HG03565 (cell line): Measurements from ENCODE around the gene PGP.
A peak's percentile ranks its signal among the peaks of the same experiment; 100 is the strongest.
"Not testable (repeated sequence)": the region's sequence is repeated elsewhere in the genome, so short reads cannot be mapped to it uniquely, and the experiment has no call there.

Experiments used
- ATAC-seq: cut with Tn5 transposase; IDR thresholded peaks from one replicate; pipeline ENCODE4 v1.9.1; 2021; ENCODE audit warnings: mild to moderate bottlenecking, moderate library complexity; ENCODE audit not compliant: unreplicated experiment

The PGP gene, protein sequence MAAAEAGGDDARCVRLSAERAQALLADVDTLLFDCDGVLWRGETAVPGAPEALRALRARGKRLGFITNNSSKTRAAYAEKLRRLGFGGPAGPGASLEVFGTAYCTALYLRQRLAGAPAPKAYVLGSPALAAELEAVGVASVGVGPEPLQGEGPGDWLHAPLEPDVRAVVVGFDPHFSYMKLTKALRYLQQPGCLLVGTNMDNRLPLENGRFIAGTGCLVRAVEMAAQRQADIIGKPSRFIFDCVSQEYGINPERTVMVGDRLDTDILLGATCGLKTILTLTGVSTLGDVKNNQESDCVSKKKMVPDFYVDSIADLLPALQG

DNA sequence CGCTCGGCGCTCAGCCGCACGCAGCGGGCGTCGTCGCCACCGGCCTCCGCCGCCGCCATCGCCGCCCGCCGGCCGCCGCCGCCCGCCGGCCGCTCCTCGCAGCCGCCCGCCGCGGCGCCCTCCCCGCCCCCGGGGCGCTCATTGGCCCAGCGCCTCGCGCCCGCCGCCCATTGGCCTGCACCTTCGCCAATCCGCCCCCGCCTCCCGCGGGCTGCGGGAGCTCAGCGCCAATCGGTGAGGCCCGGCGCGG lies at the start of gene PGP:
Gene PGP, minus strand, starts transcription at position 122 of the 250 bp plus-strand sequence. Its CDS starts 63 bp downstream, at position 59.
- ATAC-seq: peak; percentile 78

DNA sequence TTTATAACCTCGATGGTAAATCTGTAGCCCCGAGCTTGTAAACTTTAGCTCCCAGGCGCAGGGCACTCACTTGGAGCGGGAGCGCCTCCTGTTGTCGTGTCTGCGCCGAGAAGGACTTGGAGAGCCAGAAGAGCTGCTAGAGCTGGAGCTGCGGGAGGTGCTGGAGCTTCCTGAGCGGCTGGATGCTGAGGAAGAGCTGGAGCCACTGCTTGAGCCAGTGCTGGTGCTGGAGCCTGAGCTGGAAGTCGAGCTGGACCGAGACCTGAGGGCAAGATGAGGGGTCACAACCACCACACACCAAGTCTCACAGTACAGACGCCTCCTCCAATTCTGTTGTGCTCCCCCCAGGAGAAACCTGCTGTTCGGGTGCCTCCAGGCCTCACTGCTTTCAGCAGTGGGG lies 48.4 kb upstream of the PGP start:
- ATAC-seq: not testable (repeated sequence)

DNA sequence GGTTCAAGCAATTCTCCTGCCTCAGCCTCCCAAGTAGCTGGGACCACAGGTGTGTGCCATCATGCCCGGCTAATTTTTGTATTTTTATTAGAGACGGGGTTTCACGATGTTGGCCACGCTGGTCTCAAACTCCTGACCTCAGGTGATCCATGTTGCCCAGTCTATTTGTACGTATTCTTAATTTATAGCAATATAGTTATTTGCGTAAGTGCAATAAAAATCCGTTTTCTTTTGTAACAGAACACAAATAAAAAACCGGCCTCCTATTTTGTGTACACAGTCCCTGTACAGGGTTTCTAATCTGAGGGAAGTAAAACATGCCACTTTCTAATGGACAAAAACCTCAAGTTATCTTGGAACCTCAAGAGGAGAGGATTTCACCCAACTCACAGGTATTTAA lies 45.6 kb upstream of the PGP start:
- ATAC-seq: no peak

DNA sequence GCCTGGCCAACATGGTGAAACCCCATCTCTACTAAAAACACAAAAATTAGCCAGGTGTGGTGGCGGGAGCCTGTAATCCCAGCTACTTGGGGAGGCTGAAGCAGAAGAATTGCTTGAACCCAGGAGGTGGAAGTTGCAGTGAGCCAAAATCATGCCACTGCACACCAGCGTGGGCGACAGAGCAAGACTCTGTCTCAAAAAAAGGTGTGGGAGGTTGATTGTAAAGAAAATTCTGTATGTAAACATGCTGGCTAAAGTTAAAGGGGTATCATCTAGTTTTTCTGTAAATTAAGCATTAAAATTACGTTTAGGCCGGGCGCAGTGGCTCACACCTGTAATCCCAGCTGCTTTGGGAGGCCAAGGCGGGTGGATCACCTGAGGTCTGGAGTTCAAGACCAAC lies 43.9 kb upstream of the PGP start:
- not testable (repeated sequence) for ATAC-seq

DNA sequence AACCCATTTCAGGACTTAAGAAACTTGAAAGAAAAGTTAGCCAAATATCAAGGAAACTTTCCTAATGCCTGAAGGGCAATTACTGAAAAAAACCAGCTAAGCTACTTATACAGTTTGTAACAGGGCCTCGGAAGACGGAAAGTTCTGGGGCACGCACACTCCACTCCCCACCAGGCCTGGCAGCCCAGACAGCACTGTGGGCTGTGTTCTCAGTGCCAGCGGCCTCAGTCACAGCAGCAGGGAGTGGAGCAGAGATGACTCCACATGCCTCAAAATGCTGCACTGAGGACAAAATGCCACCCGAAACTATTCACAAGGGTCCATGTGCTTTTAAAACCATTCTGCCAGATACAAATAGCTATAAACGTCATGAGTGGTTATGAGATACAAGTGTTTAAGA lies 43.1 kb upstream of the PGP start:
- ATAC-seq: no peak

DNA sequence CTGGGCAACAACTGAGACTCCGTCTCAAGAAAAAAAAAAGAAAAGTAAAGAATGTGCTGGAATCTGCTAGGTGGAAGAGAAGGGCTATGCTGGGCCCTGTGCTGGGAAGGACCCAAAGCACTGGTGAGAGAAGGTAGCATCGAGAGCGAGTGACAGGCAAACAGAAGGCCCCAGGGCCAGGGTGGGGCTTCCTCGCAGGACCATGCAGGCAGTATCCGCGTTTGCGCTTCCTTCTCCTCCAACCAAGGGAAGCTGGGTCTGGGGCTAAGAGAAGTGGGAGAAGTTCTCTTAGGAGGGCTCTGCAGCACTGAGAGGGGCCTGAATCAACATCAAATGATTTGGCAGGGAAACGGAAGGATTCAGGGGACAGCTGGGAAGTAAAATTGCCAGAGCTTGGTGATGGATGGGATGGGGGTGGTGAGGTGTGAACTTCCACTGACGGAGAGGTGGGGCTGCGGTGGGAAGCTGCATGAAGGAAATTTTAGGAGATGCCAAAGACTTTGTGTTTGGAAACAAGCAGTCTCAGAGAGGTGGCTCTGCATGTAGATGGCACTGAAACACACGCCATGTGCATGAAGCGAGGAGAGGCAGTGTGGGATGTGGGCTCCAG lies 42.0 kb upstream of the PGP start:
- ATAC-seq: no peak

DNA sequence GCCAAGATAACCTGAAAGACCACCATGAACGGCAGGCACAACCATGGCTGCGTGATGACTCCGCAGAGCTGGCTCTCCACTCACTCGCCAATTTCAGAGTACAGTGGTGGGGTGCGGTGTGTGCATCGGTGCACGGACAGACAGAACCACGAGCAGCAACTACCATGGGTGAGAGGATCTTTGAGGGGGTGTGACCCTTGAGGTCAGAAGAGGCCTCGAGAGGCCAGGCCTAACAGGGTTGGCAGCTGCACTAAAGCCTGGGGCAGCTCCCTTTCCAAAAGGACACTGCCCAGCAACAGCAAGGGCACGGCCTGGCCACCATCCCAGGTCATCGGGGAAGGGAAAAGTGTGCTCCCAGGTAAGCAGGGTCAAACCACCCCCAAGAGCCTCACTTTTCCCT lies 38.7 kb upstream of the PGP start:
- ATAC-seq: no peak

DNA sequence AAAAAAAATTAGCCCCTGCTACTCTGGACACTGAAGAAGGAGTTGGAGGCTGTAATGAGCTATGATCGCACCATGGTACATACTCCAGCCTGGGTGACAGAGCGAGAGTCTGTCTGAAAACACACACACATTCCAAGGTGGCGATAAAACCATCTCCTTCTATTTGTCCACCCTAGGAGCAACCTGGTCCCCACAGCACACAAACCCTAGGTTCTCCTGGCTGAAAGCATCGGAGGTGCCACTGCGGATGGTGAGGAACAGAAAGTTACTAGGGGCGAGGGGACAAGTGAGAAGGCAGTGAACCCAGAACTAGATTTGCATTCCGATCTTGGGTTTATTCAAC lies 38.1 kb upstream of the PGP start:
- no peak for ATAC-seq

DNA sequence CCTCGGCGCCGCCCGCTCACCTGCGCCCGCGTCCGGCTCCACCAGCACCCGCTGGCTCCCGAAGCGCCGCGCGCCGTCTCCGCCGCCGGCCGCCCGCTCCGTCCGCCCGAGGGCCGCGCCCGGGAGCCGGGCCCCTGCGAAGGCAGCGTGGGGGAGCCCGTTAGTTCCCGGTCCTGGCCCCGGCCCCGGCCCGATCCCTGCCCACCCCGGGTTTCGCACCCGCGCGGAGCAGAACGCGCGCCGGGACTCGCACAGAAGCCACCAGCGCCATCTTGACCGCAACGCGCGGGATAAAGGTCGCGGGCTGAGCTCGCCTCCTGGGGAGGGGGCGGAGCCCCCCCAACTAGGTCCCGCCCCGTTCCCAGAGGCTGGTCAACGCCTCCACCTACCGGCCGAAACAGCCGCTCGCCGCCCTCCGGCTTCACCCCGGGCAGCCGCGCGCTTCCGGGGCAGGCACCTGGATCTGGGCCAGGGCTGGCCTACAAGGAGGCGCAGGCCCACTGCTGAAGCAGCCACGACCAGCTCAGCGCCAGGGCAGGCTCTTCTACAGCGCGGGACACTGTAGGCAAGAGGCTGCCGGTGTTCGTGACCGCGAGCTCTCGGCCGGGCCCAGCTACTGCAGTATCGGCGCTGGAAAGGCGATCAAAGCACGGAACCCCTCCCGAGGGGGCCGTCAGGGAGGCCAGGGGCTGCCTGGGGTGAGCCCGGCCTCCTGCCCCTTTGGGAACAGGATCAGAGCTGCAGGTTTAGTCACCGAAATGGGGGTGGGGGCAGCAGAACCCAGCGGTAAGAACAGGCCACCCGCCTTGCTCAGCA lies 36.9 kb upstream of the PGP start, which contains the start of gene ECI1:
Gene ECI1, minus strand, starts transcription at position 292 of the 816 bp plus-strand sequence. Its CDS starts 21 bp downstream, at position 271.
- peak; percentile 86 for ATAC-seq

DNA sequence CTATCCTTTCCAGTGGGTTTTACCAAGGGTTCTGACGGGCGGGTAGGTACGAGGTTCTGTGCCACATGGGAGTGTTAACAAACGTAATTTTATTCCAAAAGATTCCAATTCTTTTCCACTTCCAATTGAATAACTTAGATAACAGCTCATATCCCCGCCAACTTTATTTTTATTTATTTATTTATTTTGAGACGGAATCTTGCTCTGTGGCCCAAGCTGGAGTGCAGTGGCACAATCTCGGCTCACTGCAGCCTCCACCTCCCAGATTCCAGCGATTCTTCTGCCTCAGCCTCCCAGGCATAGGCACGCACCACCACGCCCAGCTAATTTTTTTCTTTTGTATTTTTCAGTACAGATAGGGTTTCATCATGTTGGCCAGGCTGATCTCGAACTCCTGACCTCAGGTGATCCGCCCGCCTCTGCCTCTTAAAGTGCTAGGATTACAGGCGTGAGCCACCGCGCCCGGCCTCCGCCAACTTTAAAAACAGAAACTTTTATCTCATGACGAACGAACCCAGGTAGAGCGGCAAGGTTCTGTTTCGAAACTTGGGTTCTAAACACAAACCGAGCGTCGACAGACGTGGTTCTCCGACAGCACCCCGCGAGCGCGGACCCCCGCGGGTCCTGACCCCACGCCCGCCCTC lies 36.1 kb upstream of the PGP start:
- ATAC-seq: no peak

DNA sequence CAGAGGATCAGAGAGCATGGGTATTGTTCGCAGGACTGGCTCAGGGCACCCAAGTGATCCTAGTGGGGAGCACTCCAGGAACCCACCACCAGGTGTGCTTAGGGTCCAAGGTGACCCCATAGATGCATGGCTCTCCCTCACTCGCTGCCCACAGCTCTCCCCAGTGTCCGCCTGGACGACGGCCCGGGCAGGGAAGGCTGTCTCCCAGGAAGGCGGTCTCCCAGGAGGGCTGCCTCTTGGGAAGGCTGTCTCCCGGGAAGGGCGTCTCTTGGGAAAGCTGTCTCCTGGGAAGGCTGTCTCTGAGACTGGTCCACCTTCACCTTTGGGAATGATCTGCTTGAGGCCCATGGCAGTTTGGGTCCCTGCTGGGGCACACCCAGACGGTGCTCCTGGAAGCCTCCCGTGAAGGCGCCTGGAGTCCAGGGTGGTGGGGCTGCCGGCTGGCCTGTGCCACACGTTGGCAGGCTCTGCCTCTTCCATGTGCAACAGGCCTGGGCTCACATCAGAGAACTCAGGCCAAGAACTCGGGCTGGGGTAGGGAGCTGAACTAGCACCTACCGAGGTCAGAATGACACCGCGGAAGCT lies 31.8 kb upstream of the PGP start:
- no peak for ATAC-seq

DNA sequence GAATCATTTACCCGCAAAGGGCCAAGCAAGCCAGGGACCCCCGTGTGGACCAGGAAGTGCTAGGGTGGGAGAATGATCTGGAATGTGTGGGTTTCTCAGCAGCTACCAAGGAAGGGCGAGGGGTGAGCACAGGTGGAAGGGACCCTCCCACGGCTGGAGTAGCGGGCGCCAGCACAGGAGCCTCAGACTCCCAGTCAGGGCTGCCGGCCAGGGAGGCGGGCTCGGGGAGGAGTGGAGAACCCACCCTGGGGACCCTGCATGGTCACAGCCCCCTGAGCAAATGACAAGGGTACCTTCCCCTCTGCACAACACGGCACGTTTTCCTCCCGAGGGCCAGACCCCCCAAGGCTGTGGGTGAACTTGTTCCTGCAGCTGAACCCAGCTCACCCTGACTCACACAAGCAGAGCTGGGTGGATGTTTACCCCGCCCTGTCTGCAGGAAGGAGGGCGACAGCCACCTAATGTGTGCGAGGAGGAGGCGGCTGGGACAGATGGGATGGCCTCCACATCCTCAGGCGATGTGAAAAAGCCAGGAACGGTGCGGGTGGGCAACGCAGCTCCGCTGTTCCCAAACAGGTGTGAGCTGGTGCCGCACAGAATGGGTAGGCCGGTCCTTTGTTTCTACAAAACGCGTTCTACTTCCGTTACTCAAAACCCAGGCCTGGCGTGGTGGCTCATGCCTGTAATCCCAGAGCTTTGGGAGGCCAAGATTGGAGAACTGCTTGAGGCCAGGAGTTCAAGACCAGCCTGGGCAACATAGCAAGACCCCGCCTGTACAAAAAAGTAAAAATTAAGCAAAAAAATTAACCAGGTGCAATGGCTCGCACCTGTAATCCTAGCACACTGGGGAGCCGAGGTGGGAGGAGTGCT lies 30.5 kb upstream of the PGP start:
- no peak for ATAC-seq

DNA sequence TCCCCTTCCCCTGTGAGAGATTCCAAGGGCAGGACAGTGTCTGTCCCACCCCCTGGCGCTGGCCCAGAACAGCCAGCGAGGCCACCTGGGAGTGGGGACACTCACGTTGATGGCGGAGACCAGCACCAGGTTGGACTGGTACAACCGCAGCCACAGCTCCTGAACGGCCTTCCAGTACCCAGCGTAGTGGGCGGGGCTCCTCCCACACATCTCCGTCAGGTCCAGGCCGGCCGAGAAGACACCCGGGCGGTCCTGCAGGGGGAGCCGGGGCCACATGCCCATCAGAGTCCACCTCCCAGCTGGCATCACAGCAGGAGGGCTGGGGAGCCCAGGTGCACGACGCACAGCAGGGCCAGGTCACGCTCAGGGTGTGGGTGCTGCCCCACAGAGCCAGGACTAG lies 29.7 kb upstream of the PGP start:
- ATAC-seq: no peak

DNA sequence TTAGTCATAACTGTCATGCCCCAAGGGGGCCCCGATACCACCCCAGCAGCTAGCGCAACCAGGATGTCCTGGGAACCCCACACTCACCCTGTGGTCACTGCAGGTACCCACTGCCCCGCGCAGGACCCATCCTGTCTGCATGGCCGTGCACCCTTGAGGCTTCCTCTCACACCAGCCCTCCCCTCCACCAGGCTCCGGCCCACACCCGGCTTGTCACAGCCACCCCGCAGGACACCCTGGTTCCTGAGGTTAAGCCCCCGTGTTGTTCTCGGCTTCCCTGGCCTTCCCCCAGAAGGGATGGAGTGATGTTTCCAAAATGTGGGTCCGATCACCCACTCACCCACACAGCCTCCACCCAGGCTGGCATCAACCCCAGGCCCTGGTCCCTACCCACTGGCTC lies 29.1 kb upstream of the PGP start:
- ATAC-seq: no peak

DNA sequence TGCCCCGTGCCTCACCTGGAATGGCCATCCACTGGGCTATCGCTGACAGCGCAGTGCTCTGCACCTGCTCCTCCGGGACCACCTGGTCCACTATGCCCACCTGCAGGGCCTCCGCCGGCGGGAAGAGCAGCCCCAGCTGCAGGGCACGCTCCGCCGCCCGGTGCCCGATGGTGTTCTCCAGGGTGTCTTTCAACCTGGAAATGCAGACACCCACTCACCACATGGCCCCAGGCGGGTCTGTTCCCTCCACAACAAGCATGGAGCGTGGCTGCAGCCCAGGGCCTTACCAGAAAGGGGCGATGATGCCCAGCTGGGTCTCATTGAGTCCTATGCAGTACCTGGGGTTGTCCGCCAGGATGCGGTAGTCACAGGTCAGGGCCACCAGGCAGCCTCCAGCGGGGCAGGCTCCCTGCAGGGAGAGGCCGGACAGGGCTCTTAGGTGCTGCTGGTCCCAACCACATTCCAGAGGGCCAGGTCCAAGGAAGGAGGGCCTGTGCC lies 28.4 kb upstream of the PGP start:
- ATAC-seq: no peak

DNA sequence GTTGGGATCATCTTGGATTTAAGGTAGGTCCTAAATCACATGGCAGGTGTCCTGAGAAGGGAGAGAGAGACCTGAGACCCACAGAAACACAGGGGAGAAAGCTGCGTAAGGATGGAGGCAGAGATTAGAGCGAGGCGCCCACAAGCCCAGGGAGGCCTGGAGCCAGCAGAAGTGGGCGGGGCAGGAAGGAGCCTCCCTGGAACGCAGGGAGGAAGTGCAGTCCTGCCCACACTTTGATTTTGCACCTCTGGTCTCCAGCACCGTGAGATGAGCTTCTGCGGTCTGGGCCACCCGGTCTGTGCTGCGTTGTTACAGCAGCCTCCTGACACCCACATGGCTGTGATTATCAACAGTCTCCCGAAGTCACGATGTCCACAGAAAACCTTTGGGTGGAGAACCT lies 28.0 kb upstream of the PGP start:
- no peak for ATAC-seq

DNA sequence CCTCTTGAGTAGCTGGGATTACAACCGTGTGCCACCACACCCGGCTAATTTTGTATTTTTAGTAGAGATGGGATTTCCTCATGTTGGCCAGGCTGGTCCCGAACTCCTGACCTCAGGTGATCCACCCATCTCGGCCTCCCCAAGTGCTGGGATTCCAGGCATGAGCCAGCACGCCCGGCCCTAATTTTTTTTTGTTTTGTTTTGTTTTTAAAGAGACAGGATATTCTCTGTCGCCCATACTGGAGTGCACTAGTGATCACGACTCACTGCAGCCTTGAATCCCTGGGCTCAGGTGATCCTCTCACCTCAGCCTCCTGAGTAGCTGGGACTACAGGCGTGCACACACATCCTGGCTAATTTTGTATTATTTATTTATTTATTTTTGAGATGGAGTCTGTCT lies 25.7 kb upstream of the PGP start:
- ATAC-seq: not testable (repeated sequence)

DNA sequence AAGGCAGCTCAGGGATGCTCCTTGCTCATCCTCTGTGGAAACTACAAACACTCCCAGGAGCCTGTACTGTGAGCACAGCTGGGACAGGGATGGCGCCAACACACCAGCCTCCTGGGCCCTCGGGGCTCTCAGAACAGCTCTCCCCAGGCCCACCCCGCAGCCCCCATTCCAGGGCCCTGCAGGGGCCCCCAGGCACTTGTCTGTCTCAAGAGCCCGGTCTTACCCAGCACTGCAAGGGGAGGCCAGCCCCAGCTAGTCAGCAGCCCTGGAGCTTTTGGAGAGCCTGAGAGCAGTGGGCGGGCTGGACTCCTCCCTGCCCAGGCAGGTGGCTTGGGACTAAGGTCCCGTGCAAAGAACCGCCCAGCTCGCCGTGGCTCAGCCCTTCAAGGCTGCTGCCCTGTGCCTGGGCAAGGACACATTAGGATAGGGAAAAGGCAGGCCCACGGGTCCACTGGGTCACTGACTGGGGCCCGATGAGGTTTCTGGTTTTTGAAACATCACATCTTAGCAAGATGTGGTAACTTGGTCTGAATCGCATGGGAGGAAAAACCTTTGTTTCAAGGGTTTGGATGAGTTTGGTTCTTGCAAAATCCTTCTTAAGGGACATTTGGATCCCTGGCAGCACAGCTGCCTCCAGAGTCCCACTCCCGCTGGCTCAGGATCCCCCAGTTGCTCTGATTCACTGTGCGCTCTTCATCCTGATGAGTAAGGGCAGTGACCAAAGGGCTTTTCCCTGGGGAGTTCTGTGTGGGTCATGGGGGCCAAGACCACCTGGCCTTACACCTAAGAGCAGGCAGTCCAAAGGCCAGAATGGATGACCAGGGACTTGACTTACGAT lies 24.4 kb upstream of the PGP start:
- no peak for ATAC-seq

DNA sequence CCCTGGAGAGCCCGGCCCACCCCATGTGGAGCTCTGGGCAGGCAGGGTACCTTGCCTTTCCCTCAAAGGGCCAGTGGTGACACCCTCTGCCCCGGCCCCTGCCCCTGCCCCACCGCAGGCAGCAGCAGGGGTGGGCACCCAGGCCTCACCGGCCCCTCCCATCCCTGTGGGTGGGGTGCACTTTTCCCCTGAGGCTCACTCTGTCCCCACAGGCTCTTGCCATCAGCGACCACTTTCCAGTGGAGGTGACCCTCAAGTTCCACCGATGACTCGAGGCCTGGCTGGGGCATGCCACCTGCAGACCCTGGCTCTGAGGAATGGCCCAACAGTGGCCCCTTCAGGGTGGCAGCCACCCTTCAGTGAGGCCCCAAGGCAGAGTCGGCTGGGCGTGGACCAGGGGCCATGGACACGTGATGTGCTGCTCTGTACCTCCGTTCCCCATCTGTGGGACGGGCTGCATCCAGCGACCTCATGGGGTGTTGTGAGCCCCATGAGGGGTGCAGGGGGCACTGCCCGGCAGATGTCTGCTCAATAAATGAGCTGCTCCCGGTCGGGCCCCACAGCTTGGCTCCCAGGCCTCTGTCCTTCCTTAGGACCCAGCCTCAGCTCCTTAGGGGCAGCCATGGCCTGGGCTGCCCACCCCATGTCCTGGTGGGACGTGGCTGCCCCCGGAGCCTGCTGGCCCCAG lies 23.7 kb upstream of the PGP start:
- no peak for ATAC-seq
